Fibroblast of pulmonary artery (primary cell): ENCODE data around the gene GKN1.

Experiments
- DNase-seq: peaks from one replicate; pipeline ENCODE4 v3.0.0-alpha.2; 2010; ENCODE audit warnings: low read depth
- H3K4me3 ChIP-seq: replicated peaks from 2 replicates; pipeline ENCODE4 v1.5.1; 2011; ENCODE audit warnings: low read depth, mild to moderate bottlenecking, control low read depth, low read length, moderate library complexity
- CTCF ChIP-seq: IDR thresholded peaks from 2 replicates; pipeline ENCODE4 v1.5.1; 2011; ENCODE audit warnings: mild to moderate bottlenecking, control low read depth, low read length, inconsistent platforms; ENCODE audit errors: missing control alignments

Gene GKN1

GRCh38 chr2:69020496-69021426 lies 46.3 kb downstream of the GKN1 start:
- DNase-seq: no peak
- H3K4me3 ChIP-seq: no peak overlapping the region
- no peak for TF ChIP-seq CTCF

GRCh38 chr2:69021727-69022126 lies 47.3 kb downstream of the GKN1 start:
- no peak for TF ChIP-seq CTCF
- no peak for DNase-seq
- H3K4me3 ChIP-seq: no peak overlapping the region

- no peak for TF ChIP-seq CTCF
- no peak for DNase-seq
- H3K4me3 ChIP-seq: no peak overlapping the region
These were observed 48.1 kb downstream of the GKN1 start for GRCh38 chr2:69022548-69022947.

- no peak for TF ChIP-seq CTCF
- DNase-seq: no peak
- no peak overlapping the region for H3K4me3 ChIP-seq
These were observed 48.8 kb downstream of the GKN1 start for GRCh38 chr2:69023236-69023635.

GRCh38 chr2:69026026-69026425 lies 51.6 kb downstream of the GKN1 start:
- TF ChIP-seq CTCF: peak; percentile 52
- no peak overlapping the region for H3K4me3 ChIP-seq
- DNase-seq: peak; percentile 72

GRCh38 chr2:69026691-69027459 lies 52.4 kb downstream of the GKN1 start:
- no peak for DNase-seq
- H3K4me3 ChIP-seq: no peak overlapping the region
- no peak for TF ChIP-seq CTCF
